MM.1S (cell line): ENCODE results near the gene ADAMTSL2.

Experiments used
- CTCF ChIP-seq: fragments of 300-600 bp; sonication (generic); IDR thresholded peaks from 2 replicates; pipeline ENCODE4 v1.5.1; 2016; ENCODE audit warnings: antibody characterized with exemption, low read length, mixed read lengths
- EZH2 ChIP-seq: fragments of 300-600 bp; sonication (generic); optimal IDR thresholded peaks from 2 replicates; pipeline ENCODE3; 2017; ENCODE audit warnings: low read depth, mild to moderate bottlenecking, antibody characterized with exemption, low read length, mixed read lengths
- EZH2phosphoT487 ChIP-seq: fragments of 300-600 bp; sonication (generic); IDR thresholded peaks from 2 replicates; pipeline ENCODE4 v1.6.1; 2018; ENCODE audit warnings: antibody characterized with exemption, low read length

GRCh38 chr9:133561976-133562554 lies 27.6 kb downstream of the ADAMTSL2 start:
- TF ChIP-seq CTCF (no peak), EZH2 (no peak), EZH2phosphoT487 (no peak)
